ENCODE results near the gene EEF1A2. TPM values are rescaled to one million over a fixed set of nuclear protein-coding genes. Genes with fewer than 3 reads are reported as not detected.

EEF1A2 gene
- total and polyA plus RNA-seq, 2 donors (not counting 3 experiments of a cell fraction or from before 2014, with no cell fraction given), result 2.7 to 3.4 TPM

DNA sequence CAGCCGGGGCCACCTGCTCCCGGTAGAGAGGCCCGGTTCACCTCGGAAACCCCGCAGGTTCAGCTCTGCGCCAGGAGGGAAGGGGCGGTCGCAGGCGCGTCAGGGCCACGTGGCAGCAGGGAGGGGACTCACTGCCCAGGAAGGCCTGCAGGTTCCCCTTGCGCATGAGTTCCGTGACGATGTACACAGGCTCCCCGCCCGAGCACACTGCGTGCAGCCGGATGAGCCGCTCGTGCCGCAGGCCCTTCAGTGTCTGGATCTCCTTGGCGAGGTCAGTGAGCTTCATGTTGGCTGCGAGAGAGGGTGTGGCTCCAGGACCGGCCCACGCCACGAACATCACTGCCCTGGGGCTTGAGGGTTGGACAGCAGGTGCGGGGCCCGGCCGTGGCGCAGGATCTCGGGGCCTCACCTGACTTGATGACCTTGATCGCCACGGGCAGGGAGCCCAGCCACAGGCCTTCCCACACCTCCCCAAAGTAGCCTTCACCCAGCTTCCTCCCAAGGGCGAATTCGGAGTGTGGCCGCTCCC, 43.2 kb upstream of the EEF1A2 start:
- CTCF ChIA-PET, result interaction anchor here (1.0 kb wide), 1 partner anchor 432 kb away, joined by 3 read pairs; no protein-coding TSS in a partner anchor
- no peaks in the 10 kb centered on the region for H3K9me1 ChIP-seq (replicated peaks; ENCODE audit: control insufficient read depth, extremely low read depth, insufficient read depth, low read length)
- intact Hi-C loops (cut with micrococcal nuclease) (no loop called here), dilution Hi-C loops (cut with MboI; ENCODE audit: extremely low pct_ligation_motif_present, low sequenced_read_pairs) (no loop called here)
- H3K4me2 ChIP-seq (ENCODE audit: insufficient read depth, low read length), result no peak overlapping the region
- no peak overlapping the region for H3K4me3 ChIP-seq (replicated peaks in 1 of 3; ENCODE audit: insufficient read depth in 1 of 3, low read depth in 1 of 3, low read length in 3 of 3)
- no TSS peak for BruUV-seq (replicated peaks)
- no peaks in the 10 kb centered on the region for H4K20me1 ChIP-seq (replicated peaks; ENCODE audit: control insufficient read depth, extremely low read depth, insufficient read depth, low read length)
- no peaks in the 10 kb centered on the region for H3K9me3 ChIP-seq (replicated peaks; ENCODE audit: control insufficient read depth, insufficient read depth, low read length)
- POLR2A ChIA-PET, result interaction anchor here (0.6 kb wide), 1 partner anchor 465 kb away, joined by 3 read pairs; no protein-coding TSS in a partner anchor
- DNase-seq (ENCODE audit: low read depth, low spot score) (no peak), FAIRE-seq (no peak)
- no peak overlapping the region for H3K27ac ChIP-seq (ENCODE audit: insufficient read depth, low read depth, low read length)
- no peaks in the 10 kb centered on the region for H3K4me1 ChIP-seq (ENCODE audit: control insufficient read depth, extremely low read depth, insufficient read depth, low read length)
- no peaks in the 10 kb centered on the region for H3K27me3 ChIP-seq (ENCODE audit: control insufficient read depth in 2 of 2, insufficient read depth in 2 of 2, low read length in 2 of 2)
- no peak for TF ChIP-seq EZH2 (IDR thresholded peaks at IDR 0.05; ENCODE audit: borderline replicate concordance, low read depth, low read length, severe bottlenecking)
- no peak for TF ChIP-seq JUN (IDR thresholded peaks at IDR 0.05; ENCODE audit: borderline replicate concordance, insufficient read depth, insufficient read length, low read depth)
- no peak for TF ChIP-seq GATA2 (IDR thresholded peaks at IDR 0.05; ENCODE audit: insufficient read depth, insufficient read length, low read depth, low read length)
- H2AFZ ChIP-seq (ENCODE audit: low read depth, low read length), result no peak overlapping the region
- no peaks in the 10 kb centered on the region for H3K79me2 ChIP-seq (ENCODE audit: control insufficient read depth, insufficient read depth, low read length)
- H3K36me3 ChIP-seq (ENCODE audit: control insufficient read depth in 2 of 2, extremely low read depth in 1 of 2, insufficient read depth in 2 of 2, low read length in 2 of 2), result no peaks in the 10 kb centered on the region
- H3K9ac ChIP-seq (replicated peaks; ENCODE audit: extremely low read depth, insufficient read depth, low read length), result no peak overlapping the region

- no peak overlapping the region for H3K27ac ChIP-seq (ENCODE audit: insufficient read depth, low read depth, low read length)
- intact Hi-C loops (cut with micrococcal nuclease), result no loop called here
- TF ChIP-seq MYC (IDR thresholded peaks at IDR 0.05; ENCODE audit: low read depth, low read length) (no peak), FOS (IDR thresholded peaks at IDR 0.05; ENCODE audit: borderline replicate concordance, insufficient read depth, low read length) (no peak), MAX (IDR thresholded peaks at IDR 0.05; ENCODE audit: insufficient read depth, insufficient read length) (no peak), POLR2AphosphoS5 (IDR thresholded peaks at IDR 0.05; ENCODE audit: insufficient read depth, low read depth, low read length) (no peak), JUN (IDR thresholded peaks at IDR 0.05; ENCODE audit: borderline replicate concordance, insufficient read depth, insufficient read length, low read depth) (no peak), EZH2 (IDR thresholded peaks at IDR 0.05; ENCODE audit: borderline replicate concordance, low read depth, low read length, severe bottlenecking) (no peak), GATA2 (IDR thresholded peaks at IDR 0.05; ENCODE audit: insufficient read depth, insufficient read length, low read depth, low read length) (no peak), POLR2A (IDR thresholded peaks at IDR 0.05; ENCODE audit: low read depth, low read length) (no peak), CTCF (IDR thresholded peaks at IDR 0.05; ENCODE audit: extremely low read depth in 1 of 2, insufficient read depth in 1 of 2, low read depth in 1 of 2, low read length in 2 of 2) (no peak)
- BruUV-seq (replicated peaks), result no TSS peak
- H3K79me2 ChIP-seq (ENCODE audit: control insufficient read depth, insufficient read depth, low read length), result no peaks in the 10 kb centered on the region
- CTCF ChIA-PET, result interaction anchor here (1.0 kb wide), 1 partner anchor 433 kb away, joined by 3 read pairs; no protein-coding TSS in a partner anchor
- H3K4me1 ChIP-seq (ENCODE audit: control insufficient read depth, extremely low read depth, insufficient read depth, low read length), result no peaks in the 10 kb centered on the region
- H4K20me1 ChIP-seq (replicated peaks; ENCODE audit: control insufficient read depth, extremely low read depth, insufficient read depth, low read length), result no peaks in the 10 kb centered on the region
- FAIRE-seq (no peak), DNase-seq (ENCODE audit: low read depth, low spot score) (no peak)
- H3K9me3 ChIP-seq (replicated peaks; ENCODE audit: control insufficient read depth, insufficient read depth, low read length), result no peaks in the 10 kb centered on the region
- H2AFZ ChIP-seq (ENCODE audit: low read depth, low read length), result no peak overlapping the region
- H3K27me3 ChIP-seq (ENCODE audit: control insufficient read depth in 2 of 2, insufficient read depth in 2 of 2, low read length in 2 of 2), result no peaks in the 10 kb centered on the region
- no peak overlapping the region for H3K9ac ChIP-seq (replicated peaks; ENCODE audit: extremely low read depth, insufficient read depth, low read length)
- H3K4me3 ChIP-seq (replicated peaks in 1 of 3; ENCODE audit: insufficient read depth in 1 of 3, low read depth in 1 of 3, low read length in 3 of 3), result no peak overlapping the region
- dilution Hi-C loops (cut with MboI; ENCODE audit: extremely low pct_ligation_motif_present, low sequenced_read_pairs), result no loop called here
- H3K4me2 ChIP-seq (ENCODE audit: insufficient read depth, low read length), result no peak overlapping the region
- no peaks in the 10 kb centered on the region for H3K9me1 ChIP-seq (replicated peaks; ENCODE audit: control insufficient read depth, extremely low read depth, insufficient read depth, low read length)
- no peaks in the 10 kb centered on the region for H3K36me3 ChIP-seq (ENCODE audit: control insufficient read depth in 2 of 2, extremely low read depth in 1 of 2, insufficient read depth in 2 of 2, low read length in 2 of 2)
- POLR2A ChIA-PET, result no interaction called here
These were observed 42.5 kb upstream of the EEF1A2 start for GRCh38 chr20:63541371-63541770.

Measured in endothelial cell of umbilical vein (primary cell).